Activated T-cell treated with anti-CD3 and anti-CD28 coated beads for 1 hour (primary cell): ENCODE measurements around the gene ADIPOR2.

Experiments used
- DNase-seq: peaks from one replicate; pipeline ENCODE4 v3.0.0-alpha.2; 2020; ENCODE audit warnings: low read depth

Gene ADIPOR2

GRCh38 chr12:1830401-1830845 lies 139.6 kb downstream of the ADIPOR2 start:
- no peak for DNase-seq

- no peak for DNase-seq
Measured at GRCh38 chr12:1830981-1831963, 140.4 kb downstream of the ADIPOR2 start.

DNA sequence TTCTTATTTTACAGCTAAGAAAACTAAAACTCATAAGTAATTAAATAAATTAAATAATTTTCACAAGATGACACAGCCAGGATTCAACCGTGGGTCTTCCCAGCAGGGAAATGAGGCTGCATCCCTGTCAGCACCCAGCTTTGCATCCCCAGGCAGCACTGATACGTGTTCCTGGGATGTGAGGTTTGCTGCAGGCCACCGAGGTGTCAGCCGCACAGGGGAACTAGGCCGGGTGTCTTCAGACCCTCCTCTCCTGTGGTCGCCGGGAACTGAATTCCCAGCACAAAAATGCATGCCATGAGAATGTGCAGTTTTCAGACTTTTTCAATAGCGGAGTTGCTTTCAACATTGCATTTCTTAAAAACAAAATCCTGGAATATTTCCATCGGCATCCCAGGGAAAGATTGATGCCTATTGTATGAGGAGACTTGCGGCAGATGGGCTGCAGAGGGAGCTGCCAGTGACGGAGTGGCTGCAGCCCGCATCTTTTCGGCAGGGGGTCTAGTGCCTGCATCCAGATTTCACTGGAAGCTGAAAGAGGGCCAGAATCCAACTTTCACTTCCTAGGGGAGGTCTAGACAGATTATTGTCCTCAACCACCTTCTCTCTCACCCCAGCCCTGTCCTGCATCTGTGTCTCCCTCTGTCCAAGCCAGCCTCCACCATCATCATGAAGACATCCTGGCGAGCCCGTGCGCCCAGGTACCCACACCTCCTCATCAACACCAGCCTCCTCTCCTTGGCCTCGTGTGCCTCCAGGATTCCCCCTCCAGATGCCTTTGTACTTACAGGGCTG lies 142.1 kb downstream of the ADIPOR2 start:
- DNase-seq: no peak

- no peak for DNase-seq
Measured at GRCh38 chr12:1833596-1834028, 142.7 kb downstream of the ADIPOR2 start.

DNA sequence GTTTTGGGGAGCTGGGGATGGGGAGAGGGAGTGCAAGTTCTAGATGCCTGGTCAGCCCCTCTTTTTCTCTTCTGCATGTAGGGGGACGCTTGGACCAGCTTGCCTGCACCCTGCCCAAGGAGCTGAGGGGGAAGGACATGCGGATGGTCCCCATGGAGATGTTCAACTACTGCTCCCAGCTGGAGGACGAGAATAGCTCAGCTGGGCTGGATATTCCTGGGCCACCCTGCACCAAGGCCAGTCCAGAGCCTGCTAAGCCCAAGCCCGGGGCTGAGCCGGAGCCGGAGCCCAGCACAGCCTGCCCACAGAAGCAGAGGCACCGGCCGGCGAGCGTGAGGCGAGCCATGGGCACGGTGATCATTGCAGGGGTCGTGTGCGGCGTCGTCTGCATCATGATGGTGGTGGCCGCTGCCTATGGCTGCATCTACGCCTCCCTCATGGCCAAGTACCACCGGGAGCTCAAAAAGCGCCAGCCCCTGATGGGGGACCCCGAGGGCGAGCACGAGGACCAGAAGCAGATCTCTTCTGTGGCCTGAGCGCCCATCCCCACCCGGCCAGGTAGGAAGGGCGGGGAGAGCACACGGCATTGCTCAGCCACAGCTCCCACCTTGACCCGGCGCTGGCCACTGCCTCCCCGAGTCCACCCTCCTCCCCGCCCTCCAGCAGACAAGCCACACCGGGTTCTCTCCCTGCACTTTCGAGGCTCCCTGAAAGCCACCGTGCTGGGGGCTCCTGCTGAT lies 143.5 kb downstream of the ADIPOR2 start:
- DNase-seq: no peak

- no peak for DNase-seq
Measured at GRCh38 chr12:1835211-1836131, 144.6 kb downstream of the ADIPOR2 start.

DNA sequence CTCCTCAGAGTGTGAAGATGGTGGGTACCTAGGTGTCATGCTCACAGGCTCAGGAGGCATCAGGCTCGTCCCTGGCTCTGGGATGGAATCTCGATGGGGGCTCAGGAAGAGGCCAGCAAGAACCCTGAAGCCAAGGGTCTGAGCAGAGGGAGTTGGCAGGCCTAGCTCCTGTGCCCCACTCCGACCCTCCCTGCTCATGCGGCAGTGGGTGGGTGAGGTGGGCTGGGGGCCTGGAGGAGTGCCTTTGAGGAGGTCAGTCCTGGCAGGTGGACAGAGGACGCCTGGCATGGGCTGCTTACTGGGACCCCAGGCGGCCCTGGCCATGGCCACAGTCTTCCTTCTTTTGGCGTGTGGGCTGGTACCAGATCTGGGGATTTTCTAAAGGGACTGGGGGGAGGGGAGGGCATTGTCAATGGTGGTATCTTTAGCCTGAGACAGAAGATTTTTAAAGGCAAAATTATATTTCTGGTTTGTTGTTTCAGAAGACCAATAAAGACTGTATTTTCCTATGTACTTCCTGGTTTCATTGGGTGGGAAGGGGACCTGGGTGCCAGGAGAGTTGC lies 145.5 kb downstream of the ADIPOR2 start:
- DNase-seq: no peak

DNA sequence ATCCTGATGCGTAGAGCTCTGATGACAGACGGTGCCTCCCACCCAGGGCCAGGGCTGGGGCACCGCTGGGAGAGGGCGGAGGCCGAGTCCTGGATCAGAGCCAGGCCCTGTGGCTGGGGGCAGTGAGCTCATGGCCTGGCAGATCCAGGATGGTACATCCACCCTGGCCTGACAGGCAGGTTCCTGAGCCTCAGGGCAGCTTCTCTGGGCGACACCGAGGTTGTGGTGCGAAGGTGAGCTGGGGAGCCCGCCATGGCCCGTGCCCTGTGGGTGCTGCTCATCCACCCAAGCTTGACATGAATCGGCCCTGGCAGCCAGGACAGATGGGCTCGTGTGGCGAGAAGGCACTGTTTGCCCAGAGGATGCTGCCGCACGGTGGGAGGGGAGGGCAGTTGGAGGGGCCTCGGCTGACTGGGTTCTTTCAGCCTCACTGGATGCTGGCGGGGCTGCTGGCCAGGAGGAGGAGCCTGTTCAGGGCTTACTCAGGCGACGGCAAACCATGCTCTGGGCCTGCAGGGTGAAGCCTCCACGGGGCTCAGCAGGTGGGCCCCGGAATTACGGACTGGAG lies 146.1 kb downstream of the ADIPOR2 start:
- no peak for DNase-seq

- no peak for DNase-seq
Measured at GRCh38 chr12:1837541-1838204, 146.8 kb downstream of the ADIPOR2 start.
